IMR-90 (cell line): ENCODE results near the gene RPS6KA2. TPM values are rescaled to one million over a fixed set of nuclear protein-coding genes. Genes with fewer than 3 reads are reported as not detected.
A peak's percentile ranks its signal among the peaks of the same experiment; 100 is the strongest.

Source experiments
- ATAC-seq: fragments of 200-7000 bp; cut with Tn5 transposase; 2 replicates; pipeline ENCODE4 v1.9.1; 2020; ENCODE audit warnings: low read depth, mild to moderate bottlenecking, moderate library complexity
- BruUV-seq: library from RNA; stranded (reverse); fragments of 400-500 nt; replicated peaks from 2 replicates; lab custom pipeline; 2021; lab: Mats Ljungman, UMichigan
- CTCF ChIA-PET: fragments of 300-600 bp; formaldehyde crosslinking; extraction: SDS; loops from one replicate; lab custom pipeline; 2021; ENCODE audit warnings: antibody characterized with exemption; lab: Yijun Ruan, JAX
- POLR2A ChIA-PET: fragments of 300-600 bp; sonication (Branson Sonifier 250); formaldehyde crosslinking; loops from one replicate; lab custom pipeline; 2022; ENCODE audit warnings: antibody characterized with exemption; ENCODE audit not compliant: unreplicated experiment; lab: Charles Lee
- DNase-seq: peaks from one replicate; pipeline ENCODE4 v3.0.0; 2013
- H2AFZ ChIP-seq: replicated peaks from 2 replicates; pipeline ENCODE3; 2013; ENCODE audit warnings: low read length, mild to moderate bottlenecking; ENCODE audit not compliant: poor library complexity
- H2AK5ac ChIP-seq: 2 replicates; pipeline ENCODE4 v1.6.1; 2013; ENCODE audit warnings: low read depth, low read length, inconsistent platforms
- H2AK9ac ChIP-seq: replicated peaks from 2 replicates; pipeline ENCODE3; 2013; ENCODE audit warnings: mild to moderate bottlenecking, low read depth, low read length, moderate library complexity; ENCODE audit not compliant: poor library complexity
- H2BK120ac ChIP-seq: 2 replicates; pipeline ENCODE4 v1.6.1; 2013; ENCODE audit warnings: low read depth, low read length, inconsistent platforms
- H2BK15ac ChIP-seq: 3 replicates; pipeline ENCODE4 v1.6.1; 2013; ENCODE audit warnings: low read depth, low read length, inconsistent platforms
- H2BK20ac ChIP-seq: 2 replicates; pipeline ENCODE4 v1.6.1; 2013; ENCODE audit warnings: low read depth, mild to moderate bottlenecking, inconsistent platforms, low read length, moderate library complexity
- H2BK5ac ChIP-seq: 2 replicates; pipeline ENCODE4 v1.6.1; 2013; ENCODE audit warnings: mild to moderate bottlenecking, low read depth, low read length, inconsistent platforms; ENCODE audit not compliant: poor library complexity, severe bottlenecking
- H3K14ac ChIP-seq: replicated peaks from 2 replicates; pipeline ENCODE4 v1.6.1; 2013; ENCODE audit warnings: low read depth, low read length, inconsistent platforms
- H3K18ac ChIP-seq: 2 replicates; pipeline ENCODE4 v1.6.1; 2013; ENCODE audit warnings: low read depth, low read length, control low read depth
- H3K23ac ChIP-seq: 2 replicates; pipeline ENCODE4 v1.6.1; 2013; ENCODE audit warnings: low read depth, low read length, inconsistent platforms
- H3K27ac ChIP-seq: 2 replicates; pipeline ENCODE4 v1.5.1; 2013; ENCODE audit warnings: mild to moderate bottlenecking, control low read depth, low read length; ENCODE audit not compliant: insufficient read depth
- H3K27me3 ChIP-seq: 2 replicates; pipeline ENCODE4 v1.6.1; 2013; ENCODE audit warnings: low read length; ENCODE audit not compliant: control insufficient read depth, insufficient read depth
- H3K36me3 ChIP-seq: 2 replicates; pipeline ENCODE4 v1.6.1; 2013; ENCODE audit warnings: low read length, mixed read lengths; ENCODE audit not compliant: control insufficient read depth, insufficient read depth
- H3K4ac ChIP-seq: 2 replicates; pipeline ENCODE4 v1.6.1; 2013; ENCODE audit warnings: low read depth, low read length, inconsistent platforms
- H3K4me1 ChIP-seq: 2 replicates; pipeline ENCODE4 v1.6.1; 2013; ENCODE audit warnings: low read length, mixed read lengths; ENCODE audit not compliant: control insufficient read depth, insufficient read depth
- H3K4me2 ChIP-seq: 2 replicates; pipeline ENCODE4 v1.6.1; 2013; ENCODE audit warnings: low read depth, mild to moderate bottlenecking, control low read depth, low read length, moderate library complexity
- H3K4me3 ChIP-seq: 2 replicates; pipeline ENCODE4 v1.5.1; 2013; ENCODE audit warnings: low read depth, mild to moderate bottlenecking, control low read depth, low read length, moderate library complexity; ENCODE audit not compliant: insufficient read depth
- H3K56ac ChIP-seq: 2 replicates; pipeline ENCODE4 v1.6.1; 2013; ENCODE audit warnings: low read length, inconsistent platforms; ENCODE audit not compliant: insufficient read depth; ENCODE audit errors: extremely low read depth
- H3K79me1 ChIP-seq, 2 experiments: 2 replicates each; pipeline ENCODE4 v1.6.1; 2013; ENCODE audit warnings: low read length in 2 of 2, inconsistent platforms in 1 of 2, low read depth in 1 of 2
- H3K9ac ChIP-seq: 2 replicates; pipeline ENCODE4 v1.6.1; 2013; ENCODE audit warnings: low read depth, low read length, control low read depth
- H3K9me1 ChIP-seq: 2 replicates; pipeline ENCODE4 v1.6.1; 2013; ENCODE audit warnings: low read length, inconsistent platforms; ENCODE audit not compliant: insufficient read depth
- H3K9me3 ChIP-seq: 2 replicates; pipeline ENCODE4 v1.6.1; 2013; ENCODE audit warnings: low read length; ENCODE audit not compliant: control insufficient read depth, insufficient read depth
- H4K20me1 ChIP-seq: 2 replicates; pipeline ENCODE4 v1.6.1; 2013; ENCODE audit warnings: low read length, inconsistent platforms; ENCODE audit not compliant: insufficient read depth
- H4K5ac ChIP-seq: 2 replicates; pipeline ENCODE4 v1.6.1; 2013; ENCODE audit warnings: mild to moderate bottlenecking, low read depth, low read length, control low read depth
- H4K8ac ChIP-seq, 2 experiments: 2 replicates each; pipeline ENCODE4 v1.6.1; 2013; ENCODE audit warnings: low read depth in 2 of 2, low read length in 2 of 2, control low read depth in 1 of 2, inconsistent platforms in 1 of 2
- H4K91ac ChIP-seq: 2 replicates; pipeline ENCODE4 v1.6.1; 2013; ENCODE audit warnings: low read depth, low read length, inconsistent platforms; ENCODE audit not compliant: insufficient read depth
- BHLHE40 ChIP-seq: fragments of 150-350 bp; IDR thresholded peaks from 2 replicates; pipeline ENCODE4 v1.6.1; 2016; ENCODE audit warnings: mild to moderate bottlenecking, low read depth, low read length
- CHD1 ChIP-seq: IDR thresholded peaks from 2 replicates; pipeline ENCODE4 v1.6.1; 2012; ENCODE audit warnings: low read depth, low read length, improper control_type of control experiment
- CTCF ChIP-seq: conservative IDR thresholded peaks from 2 replicates; pipeline ENCODE4 v1.5.1; 2012; ENCODE audit warnings: mild to moderate bottlenecking, low read depth, low read length, improper control_type of control experiment
- ELK1 ChIP-seq: fragments of 150-350 bp; IDR thresholded peaks from 2 replicates; pipeline ENCODE4 v1.6.1; 2016; ENCODE audit warnings: low read depth, mild to moderate bottlenecking, low read length, moderate library complexity, borderline replicate concordance
- MAFK ChIP-seq: IDR thresholded peaks from 2 replicates; pipeline ENCODE4 v1.6.1; 2012; ENCODE audit warnings: low read depth, low read length, improper control_type of control experiment
- RAD21 ChIP-seq: IDR thresholded peaks from 2 replicates; pipeline ENCODE4 v1.6.1; 2012; ENCODE audit warnings: low read length, improper control_type of control experiment
- WGBS, 2 experiments: methylation state at CpG; one replicate each; pipeline versions ENCODE4 v1.1.5 to v1.1.7; 2013; ENCODE audit warnings: missing lambda C conversion rate in 2 of 2; ENCODE audit not compliant: insufficient read length in 1 of 2; ENCODE audit errors: extremely low coverage in 2 of 2; 5-methylcytosine and 5-hydroxymethylcytosine counted together
- dilution Hi-C: fragments of 300-500 bp; cut with HindIII; formaldehyde crosslinking; loops from one replicate; pipeline ENCODE4 v1.14.3; 2018; ENCODE audit warnings: low sequenced_read_pairs; ENCODE audit not compliant: unreplicated experiment
- in situ Hi-C: fragments of 300-500 bp; cut with MboI; formaldehyde crosslinking; loops from 3 replicates; pipeline ENCODE4 v1.14.3; 2019; ENCODE audit warnings: low sequenced_read_pairs, inconsistent platforms, mixed read lengths
- intact Hi-C: fragments of 100-400 bp; cut with micrococcal nuclease; formaldehyde crosslinking; loops from 2 replicates; pipeline ENCODE4 v1.10.0; 2022
- polyA plus RNA-seq, 3 experiments: library from polyadenylated mRNA; depleted of rRNA; stranded (reverse); fragments of >200 nt; gene quantifications; 2 replicates each; pipeline ENCODE4 v1.2.3, GENCODE V29; 2012; ENCODE audit warnings: low replicate concordance in 1 of 3
- total RNA-seq: library from RNA; depleted of rRNA; stranded (reverse); fragments of >200 nt; gene quantifications from 2 replicates; pipeline ENCODE4 v1.2.3, GENCODE V29; 2012
- TF ChIP-seq, protein P1 (sequence below): fragments of 150-350 bp; IDR thresholded peaks from 2 replicates; pipeline ENCODE4 v1.6.1; 2017; ENCODE audit warnings: mild to moderate bottlenecking, antibody characterized with exemption, low read length, low read depth

RPS6KA2 gene
- total and polyA plus RNA-seq, 2 of the 4 experiments (the other 2 are of a cell fraction) = 26.9 to 31.3 TPM

DNA sequence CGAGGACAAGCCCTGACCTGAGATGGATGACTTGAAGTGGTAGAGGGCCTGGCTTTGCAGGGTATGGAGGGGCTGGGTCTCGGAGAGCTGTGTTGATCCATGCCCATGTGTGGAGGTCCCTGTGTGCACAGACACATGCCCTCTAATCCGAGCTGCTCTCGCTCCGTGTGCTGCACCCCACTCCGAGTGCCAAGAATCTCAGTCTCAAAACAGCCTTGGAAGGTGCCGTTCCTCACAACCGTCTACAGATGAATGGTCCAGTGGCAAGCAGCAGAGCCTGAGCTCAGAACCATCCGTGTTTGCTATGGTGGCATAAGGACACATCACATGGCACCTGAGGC lies 133.0 kb downstream of the RPS6KA2 start:
- no peaks in the 10 kb centered on the region for H3K79me1 ChIP-seq
- dilution Hi-C loops = no loop called here
- H2BK20ac ChIP-seq = no peak overlapping the region
- TF ChIP-seq, protein P1, sequence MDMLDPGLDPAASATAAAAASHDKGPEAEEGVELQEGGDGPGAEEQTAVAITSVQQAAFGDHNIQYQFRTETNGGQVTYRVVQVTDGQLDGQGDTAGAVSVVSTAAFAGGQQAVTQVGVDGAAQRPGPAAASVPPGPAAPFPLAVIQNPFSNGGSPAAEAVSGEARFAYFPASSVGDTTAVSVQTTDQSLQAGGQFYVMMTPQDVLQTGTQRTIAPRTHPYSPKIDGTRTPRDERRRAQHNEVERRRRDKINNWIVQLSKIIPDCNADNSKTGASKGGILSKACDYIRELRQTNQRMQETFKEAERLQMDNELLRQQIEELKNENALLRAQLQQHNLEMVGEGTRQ = no peak
- no peak for TF ChIP-seq MAFK
- TF ChIP-seq ELK1 = no peak
- TF ChIP-seq CHD1 = no peak
- no peak for TF ChIP-seq BHLHE40
- TF ChIP-seq CTCF = no peak
- no peak for TF ChIP-seq RAD21
- no peak overlapping the region for H3K23ac ChIP-seq
- no peaks in the 10 kb centered on the region for H3K9me3 ChIP-seq
- no peak overlapping the region for H2BK15ac ChIP-seq
- H2AK9ac ChIP-seq = peak overlapping the region; percentile 42
- H3K36me3 ChIP-seq = peaks cover 75% of the 10 kb centered on the region
- intact Hi-C loops = no loop called here
- no peak overlapping the region for H3K14ac ChIP-seq
- BruUV-seq = TSS peak; percentile 8
- no peaks in the 10 kb centered on the region; the same call in 1 of the 2 replicates for H4K20me1 ChIP-seq
- in situ Hi-C loops = no loop called here
- H2AK5ac ChIP-seq = no peak overlapping the region
- H3K27me3 ChIP-seq = no peaks in the 10 kb centered on the region
- H2AFZ ChIP-seq = no peak overlapping the region
- H3K9ac ChIP-seq = no peak overlapping the region
- DNase-seq = no peak
- H3K4me1 ChIP-seq = no peaks in the 10 kb centered on the region; the same call in 1 of the 2 replicates
- H4K5ac ChIP-seq = no peak overlapping the region
- no peak overlapping the region for H3K27ac ChIP-seq
- CTCF ChIA-PET = no interaction called here
- no peak overlapping the region for H4K8ac ChIP-seq
- no peak overlapping the region for H2BK5ac ChIP-seq
- H3K9me1 ChIP-seq = peaks cover 14% of the 10 kb centered on the region
- whole genome bisulfite sequencing, 2 experiments = 95% methylated on average over 7 of the region's 9 CpGs; no CpG with 5 or more reads in 1 of the 2 experiments
- no peak overlapping the region for H3K18ac ChIP-seq
- no peak overlapping the region for H3K4me2 ChIP-seq
- POLR2A ChIA-PET = no interaction called here
- no peak overlapping the region for H4K91ac ChIP-seq
- no peak overlapping the region for H3K4me3 ChIP-seq
- no peak overlapping the region for H3K4ac ChIP-seq
- H2BK120ac ChIP-seq = no peak overlapping the region
- no peak overlapping the region for H3K56ac ChIP-seq
- ATAC-seq = no peak
